HG03342 (cell line): ENCODE measurements around the gene CCDC47.
"Not testable (repeated sequence)": the region's sequence is repeated elsewhere in the genome, so short reads cannot be mapped to it uniquely, and the experiment has no call there.

Source experiments
- ATAC-seq: cut with Tn5 transposase; IDR thresholded peaks from one replicate; pipeline ENCODE4 v1.9.1; 2021; ENCODE audit warnings: mild to moderate bottlenecking, moderate library complexity; ENCODE audit not compliant: unreplicated experiment

The CCDC47 gene

GRCh38 chr17:63741143-63741407, 32.3 kb downstream of the CCDC47 start:
- no peak for ATAC-seq

- ATAC-seq: no peak
Observed at GRCh38 chr17:63740464-63741142, 32.8 kb downstream of the CCDC47 start.

- no peak for ATAC-seq
Observed at GRCh38 chr17:63735691-63736090, 37.7 kb downstream of the CCDC47 start.

GRCh38 chr17:63722403-63722802, 51.0 kb downstream of the CCDC47 start:
- ATAC-seq: no peak

GRCh38 chr17:63720194-63720593, 53.2 kb downstream of the CCDC47 start:
- ATAC-seq: not testable (repeated sequence)

- ATAC-seq: no peak
Observed at GRCh38 chr17:63718988-63719387, 54.4 kb downstream of the CCDC47 start.

GRCh38 chr17:63716426-63716825, 57.0 kb downstream of the CCDC47 start:
- ATAC-seq: no peak

- no peak for ATAC-seq
Observed at GRCh38 chr17:63714550-63715277, 58.7 kb downstream of the CCDC47 start.

GRCh38 chr17:63709110-63709509, 64.3 kb downstream of the CCDC47 start:
- ATAC-seq: no peak

- ATAC-seq: no peak
Observed at GRCh38 chr17:63707151-63707550, 66.2 kb downstream of the CCDC47 start.

GRCh38 chr17:63706336-63707082, 66.9 kb downstream of the CCDC47 start:
- ATAC-seq: no peak

GRCh38 chr17:63705657-63706056, 67.7 kb downstream of the CCDC47 start:
- ATAC-seq: no peak

GRCh38 chr17:63704836-63705235, 68.6 kb downstream of the CCDC47 start:
- no peak for ATAC-seq

- no peak for ATAC-seq
Observed at GRCh38 chr17:63704259-63704576, 69.2 kb downstream of the CCDC47 start.

GRCh38 chr17:63703556-63704258, 69.7 kb downstream of the CCDC47 start:
- no peak for ATAC-seq

GRCh38 chr17:63703029-63703428, 70.4 kb downstream of the CCDC47 start:
- no peak for ATAC-seq

- no peak for ATAC-seq
Observed at GRCh38 chr17:63702721-63703015, 70.7 kb downstream of the CCDC47 start.

- no peak for ATAC-seq
Observed at GRCh38 chr17:63701868-63702720, 71.3 kb downstream of the CCDC47 start.

- no peak for ATAC-seq
Observed at GRCh38 chr17:63701456-63701820, 72.0 kb downstream of the CCDC47 start.

- no peak for ATAC-seq
Observed at GRCh38 chr17:63700528-63701455, 72.6 kb downstream of the CCDC47 start.
